ENCODE measurements around the gene KLF9. TPM values are rescaled to one million over a fixed set of nuclear protein-coding genes. Genes with fewer than 3 reads are reported as not detected.

The KLF9 gene
- total RNA-seq, 1 donor from 2014 or later = 10.1 TPM

Other genes starting within 250 kb of the KLF9 start
- 19.9 TPM for gene SMC5, start 155.7 kb downstream of the KLF9 start, total RNA-seq